NCI-H446 treated with DMSO at 0.1 percent for 48 hours (cell line): ENCODE measurements around the gene ACR.
"Not testable (repeated sequence)": the region's sequence is repeated elsewhere in the genome, so short reads cannot be mapped to it uniquely, and the experiment has no call there.

Experiments used
- DNase-seq: peaks from one replicate; lab custom pipeline; 2025; lab: John Stamatoyannopoulos, UW

ACR gene

GRCh38 chr22:50732681-50733080 is 5.3 kb upstream of the ACR start:
- DNase-seq, result no peak

GRCh38 chr22:50733521-50734342 is 4.3 kb upstream of the ACR start:
- no peak for DNase-seq

GRCh38 chr22:50734343-50734771 is 3.6 kb upstream of the ACR start:
- no peak for DNase-seq

- no peak for DNase-seq
These were observed 2.8 kb upstream of the ACR start for GRCh38 chr22:50734986-50735738.

- DNase-seq, result no peak
These were observed 2.3 kb upstream of the ACR start for GRCh38 chr22:50735739-50736030.

- DNase-seq, result no peak
These were observed 734 bp downstream of the ACR start for GRCh38 chr22:50738649-50739227.

GRCh38 chr22:50739279-50739691 is 1.3 kb downstream of the ACR start:
- no peak for DNase-seq

- no peak for DNase-seq
These were observed 1.9 kb downstream of the ACR start for GRCh38 chr22:50739894-50740293.

- DNase-seq, result not testable (repeated sequence)
These were observed 2.7 kb downstream of the ACR start for GRCh38 chr22:50740714-50741113.

GRCh38 chr22:50744424-50744823 is 6.4 kb downstream of the ACR start:
- not testable (repeated sequence) for DNase-seq

- DNase-seq, result not testable (repeated sequence)
These were observed 9.5 kb downstream of the ACR start for GRCh38 chr22:50747521-50747920.

- DNase-seq, result not testable (repeated sequence)
These were observed 10.6 kb downstream of the ACR start for GRCh38 chr22:50748630-50749029.

GRCh38 chr22:50749302-50750074 is 11.5 kb downstream of the ACR start:
- not testable (repeated sequence) for DNase-seq

GRCh38 chr22:50755251-50755650 is 17.2 kb downstream of the ACR start:
- DNase-seq, result not testable (repeated sequence)

GRCh38 chr22:50756406-50756805 is 18.4 kb downstream of the ACR start:
- DNase-seq, result not testable (repeated sequence)

GRCh38 chr22:50756949-50757491 is 19.0 kb downstream of the ACR start:
- DNase-seq, result not testable (repeated sequence)

- not testable (repeated sequence) for DNase-seq
These were observed 21.8 kb downstream of the ACR start for GRCh38 chr22:50759597-50760341.

- DNase-seq, result not testable (repeated sequence)
These were observed 23.8 kb downstream of the ACR start for GRCh38 chr22:50761829-50762228.

GRCh38 chr22:50764288-50764687 is 26.3 kb downstream of the ACR start:
- DNase-seq, result not testable (repeated sequence)

GRCh38 chr22:50775132-50775531 is 37.1 kb downstream of the ACR start:
- DNase-seq, result not testable (repeated sequence)

GRCh38 chr22:50777631-50778030 is 39.6 kb downstream of the ACR start:
- not testable (repeated sequence) for DNase-seq
